Karpas-422 (cell line): ENCODE results near the gene SLC2A13. TPM values are rescaled to one million over a fixed set of nuclear protein-coding genes. Genes with fewer than 3 reads are reported as not detected.

ENCODE experiments used
- DNase-seq: peaks from one replicate; pipeline ENCODE4 v3.0.0-alpha.2; 2015
- H2AFZ ChIP-seq: fragments of 200-600 bp; sonication (generic); 2 replicates; pipeline ENCODE4 v1.6.1; 2014; ENCODE audit warnings: antibody characterized with exemption, low read length, mixed read lengths
- H3K27ac ChIP-seq: fragments of 200-600 bp; sonication (generic); 2 replicates; pipeline ENCODE4 v1.5.1; 2014; ENCODE audit warnings: mild to moderate bottlenecking, low read length, moderate library complexity
- H3K27me3 ChIP-seq: fragments of 200-600 bp; sonication (generic); 2 replicates; pipeline ENCODE4 v1.6.1; 2014; ENCODE audit warnings: low read length, mixed read lengths
- H3K36me3 ChIP-seq: fragments of 200-600 bp; sonication (generic); 2 replicates; pipeline ENCODE4 v1.6.1; 2014; ENCODE audit warnings: low read length, mixed read lengths; ENCODE audit not compliant: insufficient read depth
- H3K4me1 ChIP-seq: fragments of 200-600 bp; sonication (generic); 2 replicates; pipeline ENCODE4 v1.6.1; 2014; ENCODE audit warnings: mild to moderate bottlenecking, low read length, mixed read lengths
- H3K4me2 ChIP-seq: fragments of 200-600 bp; sonication (generic); 2 replicates; pipeline ENCODE4 v1.6.1; 2014; ENCODE audit warnings: low read length, low read depth, mild to moderate bottlenecking; ENCODE audit not compliant: poor library complexity, severe bottlenecking
- H3K4me3 ChIP-seq: fragments of 200-600 bp; sonication (generic); 2 replicates; pipeline ENCODE4 v1.5.1; 2014; ENCODE audit warnings: mild to moderate bottlenecking, antibody characterized with exemption, low read length, mixed read lengths
- H3K79me2 ChIP-seq: fragments of 200-600 bp; sonication (generic); 2 replicates; pipeline ENCODE4 v1.6.1; 2014; ENCODE audit warnings: mild to moderate bottlenecking, low read length, mixed read lengths
- H3K9ac ChIP-seq: fragments of 200-600 bp; sonication (generic); 2 replicates; pipeline ENCODE4 v1.6.0; 2014; ENCODE audit warnings: low read length
- H3K9me2 ChIP-seq: fragments of 200-600 bp; sonication (generic), shearing (Covaris generic); replicated peaks from 2 replicates; pipeline ENCODE4 v1.6.0; 2014; ENCODE audit warnings: mild to moderate bottlenecking, low read length, moderate library complexity; ENCODE audit not compliant: insufficient read depth
- H3K9me3 ChIP-seq: fragments of 300-700, 200-600 bp; sonication (generic); 2 replicates; pipeline ENCODE4 v1.6.1; 2014; ENCODE audit warnings: low read length, mixed read lengths
- H4K20me1 ChIP-seq: fragments of 200-600 bp; sonication (generic); 2 replicates; pipeline ENCODE4 v1.6.1; 2014; ENCODE audit warnings: mild to moderate bottlenecking, antibody characterized with exemption, low read length, low read depth; ENCODE audit not compliant: insufficient read depth
- total RNA-seq: library from RNA; depleted of rRNA; stranded (reverse); fragments of >200 nt; shearing (Covaris generic); gene quantifications from 2 replicates; pipeline ENCODE4 v1.2.3, GENCODE V29; 2014; ENCODE audit warnings: low replicate concordance

SLC2A13 gene
- total RNA-seq, 1 experiment from 2014 or later: 0.89 TPM

- Histone ChIP-seq H3K9me2 (no peaks in the 10 kb centered on the region; the same call in 1 of the 2 replicates), H3K36me3 (no peaks in the 10 kb centered on the region), H3K9ac (no peak overlapping the region), H3K9me3 (no peaks in the 10 kb centered on the region), H4K20me1 (no peaks in the 10 kb centered on the region), H3K27me3 (no peaks in the 10 kb centered on the region), H3K4me1 (no peaks in the 10 kb centered on the region), H3K79me2 (no peaks in the 10 kb centered on the region), H3K4me3 (no peak overlapping the region), H2AFZ (no peak overlapping the region), H3K4me2 (no peak overlapping the region), H3K27ac (no peak overlapping the region)
- no peak for DNase-seq
Observed at GRCh38 chr12:39780411-39780912, 325.4 kb downstream of the SLC2A13 start.

- Histone ChIP-seq H3K36me3 (no peaks in the 10 kb centered on the region), H2AFZ (no peak overlapping the region), H3K4me3 (no peak overlapping the region), H3K79me2 (no peaks in the 10 kb centered on the region), H3K9me3 (no peaks in the 10 kb centered on the region), H3K4me2 (no peak overlapping the region), H3K9me2 (no peaks in the 10 kb centered on the region; the same call in 1 of the 2 replicates), H4K20me1 (no peaks in the 10 kb centered on the region), H3K9ac (no peak overlapping the region), H3K27me3 (no peaks in the 10 kb centered on the region), H3K4me1 (no peaks in the 10 kb centered on the region), H3K27ac (no peak overlapping the region)
- no peak for DNase-seq
Observed at GRCh38 chr12:39779768-39780340, 326.0 kb downstream of the SLC2A13 start.

GRCh38 chr12:39777465-39777864, 328.4 kb downstream of the SLC2A13 start:
- Histone ChIP-seq H3K36me3 (no peaks in the 10 kb centered on the region), H3K27me3 (no peaks in the 10 kb centered on the region), H3K79me2 (no peaks in the 10 kb centered on the region), H2AFZ (no peak overlapping the region), H3K9me3 (no peaks in the 10 kb centered on the region), H3K4me1 (no peaks in the 10 kb centered on the region), H3K4me2 (no peak overlapping the region), H3K9me2 (no peaks in the 10 kb centered on the region; the same call in 1 of the 2 replicates), H3K9ac (no peak overlapping the region), H4K20me1 (no peaks in the 10 kb centered on the region), H3K27ac (no peak overlapping the region), H3K4me3 (no peak overlapping the region)
- DNase-seq: no peak

GRCh38 chr12:39773266-39773665, 332.6 kb downstream of the SLC2A13 start:
- H3K9me2 ChIP-seq: no peaks in the 10 kb centered on the region; the same call in 1 of the 2 replicates
- H3K9ac ChIP-seq: no peak overlapping the region
- H3K79me2 ChIP-seq: no peaks in the 10 kb centered on the region
- H3K4me1 ChIP-seq: no peaks in the 10 kb centered on the region
- no peak for DNase-seq
- H3K36me3 ChIP-seq: no peaks in the 10 kb centered on the region
- H4K20me1 ChIP-seq: no peaks in the 10 kb centered on the region
- H3K4me3 ChIP-seq: no peak overlapping the region
- no peak overlapping the region for H3K4me2 ChIP-seq
- H2AFZ ChIP-seq: no peak overlapping the region
- no peaks in the 10 kb centered on the region for H3K27me3 ChIP-seq
- H3K27ac ChIP-seq: no peak overlapping the region
- no peaks in the 10 kb centered on the region for H3K9me3 ChIP-seq

GRCh38 chr12:39772821-39773259, 333.0 kb downstream of the SLC2A13 start:
- no peaks in the 10 kb centered on the region for H3K9me3 ChIP-seq
- H3K4me1 ChIP-seq: no peaks in the 10 kb centered on the region
- DNase-seq: no peak
- no peak overlapping the region for H3K27ac ChIP-seq
- H3K27me3 ChIP-seq: no peaks in the 10 kb centered on the region
- H3K79me2 ChIP-seq: no peaks in the 10 kb centered on the region
- H3K4me3 ChIP-seq: no peak overlapping the region
- H3K9ac ChIP-seq: no peak overlapping the region
- H3K36me3 ChIP-seq: no peaks in the 10 kb centered on the region
- no peaks in the 10 kb centered on the region for H4K20me1 ChIP-seq
- H3K4me2 ChIP-seq: no peak overlapping the region
- no peaks in the 10 kb centered on the region; the same call in 1 of the 2 replicates for H3K9me2 ChIP-seq
- no peak overlapping the region for H2AFZ ChIP-seq

GRCh38 chr12:39771456-39771855, 334.4 kb downstream of the SLC2A13 start:
- Histone ChIP-seq H3K27me3 (no peaks in the 10 kb centered on the region), H3K9me2 (no peaks in the 10 kb centered on the region), H4K20me1 (no peaks in the 10 kb centered on the region), H2AFZ (no peak overlapping the region), H3K4me2 (no peak overlapping the region), H3K27ac (no peak overlapping the region), H3K4me3 (no peak overlapping the region), H3K9ac (no peak overlapping the region), H3K79me2 (no peaks in the 10 kb centered on the region), H3K4me1 (no peaks in the 10 kb centered on the region), H3K36me3 (no peaks in the 10 kb centered on the region), H3K9me3 (no peaks in the 10 kb centered on the region)
- DNase-seq: no peak

GRCh38 chr12:39764944-39765560, 340.8 kb downstream of the SLC2A13 start:
- Histone ChIP-seq H3K9me2 (no peaks in the 10 kb centered on the region), H3K9me3 (no peaks in the 10 kb centered on the region), H3K9ac (no peak overlapping the region), H3K79me2 (no peaks in the 10 kb centered on the region), H3K27me3 (no peaks in the 10 kb centered on the region), H3K27ac (no peak overlapping the region), H4K20me1 (no peaks in the 10 kb centered on the region), H2AFZ (no peak overlapping the region), H3K4me2 (no peak overlapping the region), H3K36me3 (no peaks in the 10 kb centered on the region), H3K4me1 (no peaks in the 10 kb centered on the region), H3K4me3 (no peak overlapping the region)
- DNase-seq: peak; percentile 67

- Histone ChIP-seq H2AFZ (no peak overlapping the region), H3K27me3 (no peaks in the 10 kb centered on the region), H3K36me3 (no peaks in the 10 kb centered on the region), H4K20me1 (no peaks in the 10 kb centered on the region), H3K4me2 (no peak overlapping the region), H3K4me1 (no peaks in the 10 kb centered on the region), H3K27ac (no peak overlapping the region), H3K79me2 (no peaks in the 10 kb centered on the region), H3K9ac (no peak overlapping the region), H3K9me3 (no peaks in the 10 kb centered on the region), H3K4me3 (no peak overlapping the region), H3K9me2 (no peaks in the 10 kb centered on the region)
- no peak for DNase-seq
Observed at GRCh38 chr12:39763890-39764169, 342.1 kb downstream of the SLC2A13 start.
